ENCODE measurements around the gene ARMC5.

Gene ARMC5

GRCh38 chr16:31458844-31459686 lies at the start of gene ARMC5:
Gene ARMC5, plus strand, starts transcription at chr16:31459501. Its CDS starts 24 bp downstream, at chr16:31459525.
- peak within 1 kb of the TSS; percentile 91 for H3K4me3 ChIP-seq (ENCODE audit: low read length)
- peak; percentile 98 for DNase-seq (ENCODE audit: low read depth)
- peak; percentile 56 for TF ChIP-seq CTCF (conservative IDR thresholded peaks at IDR 0.05; ENCODE audit: low read length)

GRCh38 chr16:31410082-31410481 lies 49.2 kb upstream of the ARMC5 start:
- no peak for TF ChIP-seq CTCF (conservative IDR thresholded peaks at IDR 0.05; ENCODE audit: low read length)
- H3K4me3 ChIP-seq (ENCODE audit: low read length), result no peak overlapping the region
- DNase-seq (ENCODE audit: low read depth), result no peak

GRCh38 chr16:31411024-31411844 lies 48.1 kb upstream of the ARMC5 start:
- no peak for TF ChIP-seq CTCF (conservative IDR thresholded peaks at IDR 0.05; ENCODE audit: low read length)
- H3K4me3 ChIP-seq (ENCODE audit: low read length), result no peak overlapping the region
- no peak for DNase-seq (ENCODE audit: low read depth)

- no peak for DNase-seq (ENCODE audit: low read depth)
- TF ChIP-seq CTCF (conservative IDR thresholded peaks at IDR 0.05; ENCODE audit: low read length), result no peak
- H3K4me3 ChIP-seq (ENCODE audit: low read length), result no peak overlapping the region
These were observed 46.6 kb upstream of the ARMC5 start for GRCh38 chr16:31412750-31413149.

GRCh38 chr16:31413381-31413780 lies 45.9 kb upstream of the ARMC5 start:
- no peak for TF ChIP-seq CTCF (conservative IDR thresholded peaks at IDR 0.05; ENCODE audit: low read length)
- H3K4me3 ChIP-seq (ENCODE audit: low read length), result no peak overlapping the region
- DNase-seq (ENCODE audit: low read depth), result no peak

GRCh38 chr16:31413943-31414342 lies 45.4 kb upstream of the ARMC5 start:
- H3K4me3 ChIP-seq (ENCODE audit: low read length), result no peak overlapping the region
- no peak for DNase-seq (ENCODE audit: low read depth)
- no peak for TF ChIP-seq CTCF (conservative IDR thresholded peaks at IDR 0.05; ENCODE audit: low read length)
